Activated CD4-positive, alpha-beta T cell treated with anti-CD3 and anti-CD28 coated beads, Interleukin-2, amount 10 ng/mL, durations not matched to agents 24 days and 14 days (primary cell): ENCODE measurements around the gene LRRTM3. TPM values are rescaled to one million over a fixed set of nuclear protein-coding genes. Genes with fewer than 3 reads are reported as not detected.

ENCODE experiments used
- DNase-seq: peaks from one replicate; pipeline ENCODE4 v3.0.0; 2022
- H3K27ac Mint-ChIP-seq: one replicate; pipeline ENCODE4 v1.8.0; 2022; ENCODE audit warnings: mild to moderate bottlenecking, mixed read lengths
- H3K27me3 Mint-ChIP-seq: one replicate; pipeline ENCODE4 v1.8.0; 2022; ENCODE audit warnings: mixed read lengths
- H3K36me3 Mint-ChIP-seq: one replicate; pipeline ENCODE4 v1.8.0; 2022; ENCODE audit warnings: low read depth, mild to moderate bottlenecking, mixed read lengths
- H3K4me1 Mint-ChIP-seq: one replicate; pipeline ENCODE4 v1.8.0; 2021; ENCODE audit warnings: mixed read lengths
- H3K4me3 Mint-ChIP-seq: one replicate; pipeline ENCODE4 v1.8.0; 2022; ENCODE audit warnings: mild to moderate bottlenecking, moderate library complexity, mixed read lengths
- H3K9me3 Mint-ChIP-seq: one replicate; pipeline ENCODE4 v1.8.0; 2021; ENCODE audit warnings: mixed read lengths
- intact Hi-C: fragments of 100-400 bp; cut with micrococcal nuclease; formaldehyde crosslinking; loops from one replicate; pipeline ENCODE4 v1.15.1; 2023
- total RNA-seq: library from RNA; stranded (reverse); gene quantifications from 2 replicates; pipeline ENCODE4 v1.2.3, GENCODE V29; 2022

LRRTM3 gene
- total RNA-seq, 1 donor from 2014 or later, result not detected

GRCh38 chr10:66925373-66925772 lies 463 bp upstream of the LRRTM3 start:
- H3K4me3 Mint-ChIP-seq, result no peak overlapping the region
- peaks cover 36% of the 10 kb centered on the region for H3K27me3 Mint-ChIP-seq
- no peaks in the 10 kb centered on the region for H3K36me3 Mint-ChIP-seq
- H3K9me3 Mint-ChIP-seq, result no peaks in the 10 kb centered on the region
- peaks cover 2% of the 10 kb centered on the region for H3K4me1 Mint-ChIP-seq
- intact Hi-C loops, result no loop called here
- no peak overlapping the region for H3K27ac Mint-ChIP-seq
- DNase-seq, result no peak

- H3K4me3 Mint-ChIP-seq, result no peak overlapping the region
- no peaks in the 10 kb centered on the region for H3K36me3 Mint-ChIP-seq
- no peak overlapping the region for H3K27ac Mint-ChIP-seq
- intact Hi-C loops, result no loop called here
- H3K4me1 Mint-ChIP-seq, result peaks cover 2% of the 10 kb centered on the region
- DNase-seq, result no peak
- no peaks in the 10 kb centered on the region for H3K9me3 Mint-ChIP-seq
- H3K27me3 Mint-ChIP-seq, result peaks cover 38% of the 10 kb centered on the region
Observed at GRCh38 chr10:66926841-66927240, 1.0 kb downstream of the LRRTM3 start.

- peaks cover 38% of the 10 kb centered on the region for H3K27me3 Mint-ChIP-seq
- no peak for DNase-seq
- no peaks in the 10 kb centered on the region for H3K36me3 Mint-ChIP-seq
- H3K4me1 Mint-ChIP-seq, result peaks cover 2% of the 10 kb centered on the region
- no peaks in the 10 kb centered on the region for H3K9me3 Mint-ChIP-seq
- H3K27ac Mint-ChIP-seq, result no peak overlapping the region
- no peak overlapping the region for H3K4me3 Mint-ChIP-seq
- intact Hi-C loops, result no loop called here
Observed at GRCh38 chr10:66927251-66927935, 1.6 kb downstream of the LRRTM3 start.

- intact Hi-C loops, result no loop called here
- H3K4me1 Mint-ChIP-seq, result peaks cover 2% of the 10 kb centered on the region
- H3K27ac Mint-ChIP-seq, result no peak overlapping the region
- H3K27me3 Mint-ChIP-seq, result peaks cover 38% of the 10 kb centered on the region
- H3K4me3 Mint-ChIP-seq, result no peak overlapping the region
- DNase-seq, result no peak
- no peaks in the 10 kb centered on the region for H3K9me3 Mint-ChIP-seq
- H3K36me3 Mint-ChIP-seq, result no peaks in the 10 kb centered on the region
Observed at GRCh38 chr10:66927971-66928770, 2.3 kb downstream of the LRRTM3 start.

GRCh38 chr10:66928776-66929175 lies 2.9 kb downstream of the LRRTM3 start:
- Mint-ChIP-seq H3K9me3 (no peaks in the 10 kb centered on the region), H3K27ac (no peak overlapping the region), H3K36me3 (no peaks in the 10 kb centered on the region), H3K4me1 (peaks cover 2% of the 10 kb centered on the region), H3K4me3 (no peak overlapping the region), H3K27me3 (peaks cover 38% of the 10 kb centered on the region)
- intact Hi-C loops, result no loop called here
- no peak for DNase-seq

GRCh38 chr10:66929375-66929774 lies 3.5 kb downstream of the LRRTM3 start:
- H3K4me3 Mint-ChIP-seq, result no peak overlapping the region
- H3K27ac Mint-ChIP-seq, result no peak overlapping the region
- intact Hi-C loops, result no loop called here

GRCh38 chr10:66931340-66931948 lies 5.6 kb downstream of the LRRTM3 start:
- Mint-ChIP-seq H3K4me1 (no peaks in the 10 kb centered on the region), H3K4me3 (no peak overlapping the region), H3K36me3 (no peaks in the 10 kb centered on the region), H3K27me3 (peaks cover 28% of the 10 kb centered on the region), H3K27ac (no peak overlapping the region), H3K9me3 (no peaks in the 10 kb centered on the region)
- DNase-seq, result peak; percentile 60
- intact Hi-C loops, result no loop called here

More at GRCh38 chr10:66929375-66929774, 3.5 kb downstream of the LRRTM3 start:
- DNase-seq, result no peak
- Mint-ChIP-seq H3K27me3 (peaks cover 38% of the 10 kb centered on the region), H3K4me1 (peaks cover 2% of the 10 kb centered on the region), H3K9me3 (no peaks in the 10 kb centered on the region), H3K36me3 (no peaks in the 10 kb centered on the region)

- Mint-ChIP-seq H3K9me3 (no peaks in the 10 kb centered on the region), H3K4me3 (no peak overlapping the region), H3K27me3 (peaks cover 27% of the 10 kb centered on the region), H3K27ac (no peak overlapping the region), H3K4me1 (no peaks in the 10 kb centered on the region), H3K36me3 (no peaks in the 10 kb centered on the region)
- intact Hi-C loops, result no loop called here
- no peak for DNase-seq
Observed at GRCh38 chr10:66931949-66932343, 6.1 kb downstream of the LRRTM3 start.

- DNase-seq, result no peak
- Mint-ChIP-seq H3K9me3 (no peaks in the 10 kb centered on the region), H3K36me3 (no peaks in the 10 kb centered on the region), H3K27me3 (peaks cover 2% of the 10 kb centered on the region), H3K4me1 (no peaks in the 10 kb centered on the region), H3K4me3 (no peak overlapping the region), H3K27ac (no peak overlapping the region)
- intact Hi-C loops, result no loop called here
Observed at GRCh38 chr10:66934711-66935110, 8.9 kb downstream of the LRRTM3 start.

- Mint-ChIP-seq H3K27ac (no peak overlapping the region), H3K4me3 (no peak overlapping the region), H3K36me3 (no peaks in the 10 kb centered on the region), H3K4me1 (no peaks in the 10 kb centered on the region), H3K27me3 (no peaks in the 10 kb centered on the region), H3K9me3 (no peaks in the 10 kb centered on the region)
- intact Hi-C loops, result no loop called here
- DNase-seq, result no peak
Observed at GRCh38 chr10:66940965-66941364, 15.1 kb downstream of the LRRTM3 start.

GRCh38 chr10:66941491-66941890 lies 15.7 kb downstream of the LRRTM3 start:
- intact Hi-C loops, result no loop called here
- Mint-ChIP-seq H3K27me3 (no peaks in the 10 kb centered on the region), H3K4me3 (no peak overlapping the region), H3K27ac (no peak overlapping the region), H3K9me3 (no peaks in the 10 kb centered on the region), H3K36me3 (no peaks in the 10 kb centered on the region), H3K4me1 (no peaks in the 10 kb centered on the region)
- DNase-seq, result no peak

GRCh38 chr10:66942407-66942806 lies 16.6 kb downstream of the LRRTM3 start:
- DNase-seq, result no peak
- Mint-ChIP-seq H3K27ac (no peak overlapping the region), H3K4me1 (no peaks in the 10 kb centered on the region), H3K9me3 (no peaks in the 10 kb centered on the region), H3K36me3 (no peaks in the 10 kb centered on the region), H3K27me3 (no peaks in the 10 kb centered on the region), H3K4me3 (no peak overlapping the region)
- intact Hi-C loops, result no loop called here

- Mint-ChIP-seq H3K27me3 (no peaks in the 10 kb centered on the region), H3K4me1 (no peaks in the 10 kb centered on the region), H3K4me3 (no peak overlapping the region), H3K27ac (no peak overlapping the region), H3K36me3 (no peaks in the 10 kb centered on the region), H3K9me3 (no peaks in the 10 kb centered on the region)
- intact Hi-C loops, result no loop called here
- DNase-seq, result no peak
Observed at GRCh38 chr10:66943590-66943989, 17.8 kb downstream of the LRRTM3 start.

GRCh38 chr10:66951896-66952295 lies 26.1 kb downstream of the LRRTM3 start:
- Mint-ChIP-seq H3K27ac (no peak overlapping the region), H3K4me1 (no peaks in the 10 kb centered on the region), H3K9me3 (no peaks in the 10 kb centered on the region), H3K27me3 (no peaks in the 10 kb centered on the region), H3K36me3 (no peaks in the 10 kb centered on the region), H3K4me3 (no peak overlapping the region)
- intact Hi-C loops, result no loop called here
- DNase-seq, result no peak
